HG02852 (cell line): ENCODE results near the gene SENP1.

ENCODE experiments used
- ATAC-seq: cut with Tn5 transposase; IDR thresholded peaks from one replicate; pipeline ENCODE4 v1.9.1; 2021; ENCODE audit warnings: mild to moderate bottlenecking, moderate library complexity; ENCODE audit not compliant: unreplicated experiment

The SENP1 gene

GRCh38 chr12:48037267-48037915, 68.5 kb downstream of the SENP1 start:
- ATAC-seq = no peak

GRCh38 chr12:48036818-48037217, 69.1 kb downstream of the SENP1 start:
- no peak for ATAC-seq

- ATAC-seq = no peak
Observed at GRCh38 chr12:48034835-48035805, 70.8 kb downstream of the SENP1 start.

GRCh38 chr12:48033451-48033850, 72.4 kb downstream of the SENP1 start:
- ATAC-seq = no peak

- no peak for ATAC-seq
Observed at GRCh38 chr12:48032597-48032996, 73.3 kb downstream of the SENP1 start.

GRCh38 chr12:48031135-48031960, 74.5 kb downstream of the SENP1 start:
- no peak for ATAC-seq

GRCh38 chr12:48030173-48030650, 75.7 kb downstream of the SENP1 start:
- no peak for ATAC-seq

- no peak for ATAC-seq
Observed at GRCh38 chr12:48029491-48030172, 76.2 kb downstream of the SENP1 start.

- no peak for ATAC-seq
Observed at GRCh38 chr12:48028541-48029431, 77.1 kb downstream of the SENP1 start.

GRCh38 chr12:48027183-48028002, 78.5 kb downstream of the SENP1 start:
- no peak for ATAC-seq

- no peak for ATAC-seq
Observed at GRCh38 chr12:48026060-48026827, 79.6 kb downstream of the SENP1 start.

- no peak for ATAC-seq
Observed at GRCh38 chr12:48025281-48025680, 80.6 kb downstream of the SENP1 start.

GRCh38 chr12:48024735-48025134, 81.1 kb downstream of the SENP1 start:
- no peak for ATAC-seq

- no peak for ATAC-seq
Observed at GRCh38 chr12:48023386-48023785, 82.5 kb downstream of the SENP1 start.

- ATAC-seq = no peak
Observed at GRCh38 chr12:48022676-48023385, 83.0 kb downstream of the SENP1 start.

GRCh38 chr12:48022180-48022521, 83.7 kb downstream of the SENP1 start:
- ATAC-seq = no peak

- no peak for ATAC-seq
Observed at GRCh38 chr12:48021485-48022179, 84.2 kb downstream of the SENP1 start.
